K562 (cell line): Measurements from ENCODE around the gene CD82. TPM values are rescaled to one million over a fixed set of nuclear protein-coding genes. Genes with fewer than 3 reads are reported as not detected.

ENCODE experiments used
- CBFB ChIP-seq: sonication (generic); formaldehyde crosslinking; IDR thresholded peaks from 2 replicates; pipeline ENCODE4 v1.4.0; 2020; ENCODE audit warnings: mild to moderate bottlenecking, missing genetic modification reagents
- CBX3 ChIP-seq, 2 experiments: IDR thresholded peaks; 1 replicate in 1 of 2; 2 replicates in 1 of 2; pipeline ENCODE4 v1.6.1; 2012; ENCODE audit warnings: inconsistent platforms in 2 of 2, low read length in 2 of 2, borderline replicate concordance in 1 of 2, control low read depth in 1 of 2
- CHD2 ChIP-seq: IDR thresholded peaks from 2 replicates; pipeline ENCODE4 v1.6.1; 2011; ENCODE audit warnings: low read depth, low read length
- GATA2 ChIP-seq: sonication (generic); formaldehyde crosslinking; IDR thresholded peaks from 2 replicates; pipeline ENCODE4 v1.4.0; 2020; ENCODE audit warnings: mild to moderate bottlenecking, missing genetic modification reagents
- GATAD2A ChIP-seq: fragments of 450-650 bp; IDR thresholded peaks from 2 replicates; pipeline ENCODE4 v1.6.1; 2017
- HDAC3 ChIP-seq: fragments of 450-650 bp; IDR thresholded peaks from 2 replicates; pipeline ENCODE4 v1.6.1; 2018; ENCODE audit warnings: borderline replicate concordance, mild to moderate bottlenecking, moderate library complexity; ENCODE audit not compliant: partially characterized antibody
- ID3 ChIP-seq, 2 experiments: fragments of 250-450 bp in 1 of 2; fragments of 450-650 bp in 1 of 2; sonication (Bioruptor Pico) in 1 of 2; IDR thresholded peaks; 2 replicates each; pipeline versions ENCODE4 v1.6.1 to v1.8.0; 2016 to 2021; ENCODE audit warnings: mild to moderate bottlenecking in 2 of 2, moderate library complexity in 2 of 2, missing compliant biosample characterization in 1 of 2, missing genetic modification characterization in 1 of 2
- MLX ChIP-seq, 2 experiments: fragments of 450-650 bp in 1 of 2; sonication (generic) in 1 of 2; formaldehyde crosslinking; conservative IDR thresholded peaks; 2 replicates each; pipeline versions ENCODE4 v1.4.0 to v1.8.1; 2020 to 2022; ENCODE audit warnings: mild to moderate bottlenecking in 1 of 2, missing genetic modification reagents in 1 of 2
- NCOA4 ChIP-seq: fragments of 450-650 bp; IDR thresholded peaks from 2 replicates; pipeline ENCODE4 v1.6.1; 2018; ENCODE audit warnings: mild to moderate bottlenecking; ENCODE audit not compliant: partially characterized antibody
- NFYB ChIP-seq: IDR thresholded peaks from 2 replicates; pipeline ENCODE4 v1.6.1; 2011; ENCODE audit warnings: mild to moderate bottlenecking, moderate library complexity; ENCODE audit not compliant: insufficient read length; ENCODE audit errors: extremely low read depth
- PML ChIP-seq: IDR thresholded peaks from 2 replicates; pipeline ENCODE4 v1.6.1; 2012; ENCODE audit warnings: low read length, inconsistent platforms
- RHOXF2B ChIP-seq: fragments of 250-450 bp; sonication (Bioruptor Pico); conservative IDR thresholded peaks from 2 replicates; pipeline ENCODE4 v1.5.1; 2021
- SAP30 ChIP-seq: fragments of 200-600 bp; sonication (generic); IDR thresholded peaks from 2 replicates; pipeline ENCODE4 v1.6.1; 2012; ENCODE audit warnings: borderline replicate concordance, low read depth, mild to moderate bottlenecking, moderate library complexity, low read length, control low read depth, inconsistent platforms; ENCODE audit not compliant: insufficient read depth, poor library complexity, severe bottlenecking
- SP1 ChIP-seq: sonication (generic); formaldehyde crosslinking; IDR thresholded peaks from 2 replicates; pipeline ENCODE4 v1.8.1; 2022; ENCODE audit warnings: mild to moderate bottlenecking, missing genetic modification reagents
- SRSF7 ChIP-seq: fragments of 200-400 bp; formaldehyde crosslinking; optimal IDR thresholded peaks from 2 replicates; pipeline ENCODE3; 2017; ENCODE audit warnings: mild to moderate bottlenecking, low read depth, low read length
- STAG1 ChIP-seq: sonication (generic); formaldehyde crosslinking; IDR thresholded peaks from 2 replicates; pipeline ENCODE4 v1.5.0; 2020; ENCODE audit warnings: missing genetic modification reagents, borderline replicate concordance
- TCF3 ChIP-seq: sonication (generic); formaldehyde crosslinking; IDR thresholded peaks from 2 replicates; pipeline ENCODE4 v1.4.0; 2020; ENCODE audit warnings: mild to moderate bottlenecking, missing genetic modification reagents
- TOE1 ChIP-seq, 2 experiments: fragments of 450-650 bp in 1 of 2; sonication (generic) in 1 of 2; formaldehyde crosslinking in 1 of 2; IDR thresholded peaks; 2 replicates each; pipeline versions ENCODE4 v1.7.1 to v1.8.0; 2016 to 2022; ENCODE audit warnings: borderline replicate concordance in 2 of 2, mild to moderate bottlenecking in 2 of 2, antibody characterized with exemption in 1 of 2, inconsistent platforms in 1 of 2, low read depth in 1 of 2, missing genetic modification reagents in 1 of 2, moderate library complexity in 1 of 2
- ZC3H11A ChIP-seq: IDR thresholded peaks from 2 replicates; pipeline ENCODE4 v1.6.1; 2012; ENCODE audit warnings: low read depth, low read length, improper control_type of control experiment
- ZNF140 ChIP-seq: fragments of 250-450 bp; sonication (Bioruptor Pico); IDR thresholded peaks from 2 replicates; pipeline ENCODE4 v1.8.0; 2021; ENCODE audit warnings: moderate library complexity, mild to moderate bottlenecking, inconsistent platforms
- ZNF347 ChIP-seq: fragments of 450-650 bp; formaldehyde crosslinking; IDR thresholded peaks from 2 replicates; pipeline ENCODE4 v1.4.0; 2020; ENCODE audit warnings: low read depth, mild to moderate bottlenecking, moderate library complexity
- ZNF639 ChIP-seq, 2 experiments: fragments of 200-800 bp in 1 of 2; sonication (Bioruptor generic) in 1 of 2; sonication (generic) in 1 of 2; formaldehyde crosslinking in 1 of 2; IDR thresholded peaks in 1 of 2; conservative IDR thresholded peaks in 1 of 2; 2 replicates each; pipeline versions ENCODE4 v1.5.0 to v1.6.1; 2016 to 2020; ENCODE audit warnings: missing compliant biosample characterization in 1 of 2, missing genetic modification characterization in 1 of 2, missing genetic modification reagents in 1 of 2
- ZNF696 ChIP-seq: fragments of 250-450 bp; sonication (Bioruptor Pico); conservative IDR thresholded peaks from 2 replicates; pipeline ENCODE4 v1.4.0; 2020; ENCODE audit warnings: mild to moderate bottlenecking, moderate library complexity
- ZSCAN32 ChIP-seq: fragments of 450-650 bp; formaldehyde crosslinking; IDR thresholded peaks from 2 replicates; pipeline ENCODE4 v1.4.0; 2020; ENCODE audit warnings: mild to moderate bottlenecking, moderate library complexity
- polyA plus RNA-seq, 8 experiments: library from polyadenylated mRNA; depleted of rRNA in 4 of 8; stranded (reverse) in 5 of 8; unstranded in 3 of 8; fragments of >200 nt; fragmentation: Nextera tagmentation in 2 of 8; fragmentation: Illumina TruSeq in 1 of 8; extraction: Ambion mirVana in 2 of 8; extraction: Trizol in 1 of 8; gene quantifications; 2 replicates each; pipeline versions ENCODE4 v1.2.1 to v1.2.3, GENCODE V29; 2011 to 2014; ENCODE audit warnings: inconsistent platforms in 1 of 8, missing spikeins in 1 of 8
- total RNA-seq, 7 experiments: library from RNA; depleted of rRNA in 6 of 7; stranded (reverse); fragments of >200 nt in 6 of 7; fragmentation: Illumina TruSeq in 2 of 7; extraction: Trizol in 2 of 7; gene quantifications; 2 replicates each; pipeline versions ENCODE4 v1.2.1 to v1.2.3, GENCODE V29; 2011 to 2021; ENCODE audit warnings: low replicate concordance in 1 of 7

The CD82 gene
- total and polyA plus RNA-seq, 9 of the 15 experiments (the other 6 are each of a cell fraction or from before 2014, with no cell fraction given), result 0.27 to 9.4 (median 3.0) TPM

GRCh38 chr11:44531116-44531504 is 34.4 kb upstream of the CD82 start (continued):
- TF ChIP-seq ZNF347 (CRISPR knock-in tag) (no peak), SAP30 (no peak), GATA2 (CRISPR knock-in tag) (peak; percentile 72), TOE1 (IDR thresholded peaks at IDR 0.05; ENCODE audit: borderline replicate concordance) (no peak), TOE1 (CRISPR knock-in tag; IDR thresholded peaks at IDR 0.05; ENCODE audit: borderline replicate concordance, low read depth) (no peak), ID3 (CRISPR knock-in tag; IDR thresholded peaks at IDR 0.05) (no peak), ID3 (tag; IDR thresholded peaks at IDR 0.05) (0 out of 2 replicates have a peak, but pooled peaks have one; percentile 71), ZNF696 (no peak), SP1 (CRISPR knock-in tag) (no peak), CHD2 (no peak), GATAD2A (no peak), PML (peak; percentile 60; the same call in 1 of the 2 replicates), RHOXF2B (CRISPR knock-in tag) (no peak), CBX3 (IDR thresholded peaks at IDR 0.05; ENCODE audit: borderline replicate concordance in 1 of 2, low read length in 2 of 2) (no peak; a peak in 1 of 3 replicates), STAG1 (CRISPR knock-in tag) (no peak), SRSF7 (no peak), MLX (CRISPR knock-in tag; conservative IDR thresholded peaks at IDR 0.05) (no peak), ZNF140 (CRISPR knock-in tag) (no peak), NFYB (no peak), CBFB (CRISPR knock-in tag) (no peak), ZSCAN32 (CRISPR knock-in tag) (no peak), ZC3H11A (no peak), TCF3 (CRISPR knock-in tag) (peak; percentile 89), HDAC3 (no peak), NCOA4 (no peak), ZNF639 (CRISPR knock-in tag; conservative IDR thresholded peaks at IDR 0.05 in 1 of 2, IDR thresholded peaks at IDR 0.05 in 1 of 2) (peak in 1 of 2 experiments; percentile 90; a peak in 2 of 4 replicates)
